Stomach (tissue), 4 donors: Measurements from ENCODE around the gene RBM25.
"Not testable (repeated sequence)": the region's sequence is repeated elsewhere in the genome, so short reads cannot be mapped to it uniquely, and the experiment has no call there.

Source experiments
- EP300 ChIP-seq: sonication (generic); formaldehyde crosslinking; IDR thresholded peaks from one replicate; pipeline ENCODE4 v1.6.1; 2017; ENCODE audit warnings: antibody characterized with exemption
- POLR2A ChIP-seq, 4 donors: fragments of 450-650 bp; IDR thresholded peaks; one replicate each; pipeline ENCODE4 v1.6.1; 2016; ENCODE audit warnings: antibody characterized with exemption in 4 of 4, control low read depth in 2 of 4, mild to moderate bottlenecking in 1 of 4, moderate library complexity in 1 of 4
- POLR2AphosphoS5 ChIP-seq, 3 donors: sonication (generic); formaldehyde crosslinking; IDR thresholded peaks; one replicate each; pipeline ENCODE4 v1.6.1; 2016; ENCODE audit warnings: antibody characterized with exemption in 3 of 3
- TF ChIP-seq, protein P1 (sequence below), 7 experiments: fragments of 450-650 bp in 4 of 7; fragments of 200-600 bp in 3 of 7; sonication (generic) in 3 of 7; IDR thresholded peaks; one replicate each; pipeline ENCODE4 v1.5.1; 2016 to 2019; ENCODE audit warnings: antibody characterized with exemption in 7 of 7, control low read depth in 2 of 7, mild to moderate bottlenecking in 1 of 7

DNA sequence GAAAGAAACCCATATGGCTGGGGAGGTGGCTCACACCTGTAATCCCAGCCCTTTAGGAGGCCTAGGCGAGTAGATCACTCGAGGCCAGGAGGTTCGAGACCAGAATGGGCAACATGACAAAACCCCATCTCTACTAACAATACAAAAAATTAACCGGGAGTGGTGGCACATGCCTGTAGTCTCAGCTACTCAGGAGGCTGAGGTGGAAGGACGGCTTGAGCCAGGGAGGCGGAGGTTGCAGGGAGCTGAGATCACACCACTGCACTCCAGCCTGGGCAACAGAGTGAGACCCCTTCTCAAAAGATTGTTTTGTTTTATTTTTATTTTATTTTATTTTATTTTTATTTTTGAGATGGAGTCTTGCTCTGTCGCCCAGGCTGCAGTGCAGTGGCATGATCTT is 47.1 kb upstream of the RBM25 start:
- TF ChIP-seq POLR2AphosphoS5 (IDR thresholded peaks at IDR 0.05); POLR2A (IDR thresholded peaks at IDR 0.05); EP300: not testable (repeated sequence)
- TF ChIP-seq, protein P1, sequence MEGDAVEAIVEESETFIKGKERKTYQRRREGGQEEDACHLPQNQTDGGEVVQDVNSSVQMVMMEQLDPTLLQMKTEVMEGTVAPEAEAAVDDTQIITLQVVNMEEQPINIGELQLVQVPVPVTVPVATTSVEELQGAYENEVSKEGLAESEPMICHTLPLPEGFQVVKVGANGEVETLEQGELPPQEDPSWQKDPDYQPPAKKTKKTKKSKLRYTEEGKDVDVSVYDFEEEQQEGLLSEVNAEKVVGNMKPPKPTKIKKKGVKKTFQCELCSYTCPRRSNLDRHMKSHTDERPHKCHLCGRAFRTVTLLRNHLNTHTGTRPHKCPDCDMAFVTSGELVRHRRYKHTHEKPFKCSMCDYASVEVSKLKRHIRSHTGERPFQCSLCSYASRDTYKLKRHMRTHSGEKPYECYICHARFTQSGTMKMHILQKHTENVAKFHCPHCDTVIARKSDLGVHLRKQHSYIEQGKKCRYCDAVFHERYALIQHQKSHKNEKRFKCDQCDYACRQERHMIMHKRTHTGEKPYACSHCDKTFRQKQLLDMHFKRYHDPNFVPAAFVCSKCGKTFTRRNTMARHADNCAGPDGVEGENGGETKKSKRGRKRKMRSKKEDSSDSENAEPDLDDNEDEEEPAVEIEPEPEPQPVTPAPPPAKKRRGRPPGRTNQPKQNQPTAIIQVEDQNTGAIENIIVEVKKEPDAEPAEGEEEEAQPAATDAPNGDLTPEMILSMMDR (IDR thresholded peaks at IDR 0.05), result not testable (repeated sequence)
